ENCODE measurements around the gene OXCT1.

The OXCT1 gene

DNA sequence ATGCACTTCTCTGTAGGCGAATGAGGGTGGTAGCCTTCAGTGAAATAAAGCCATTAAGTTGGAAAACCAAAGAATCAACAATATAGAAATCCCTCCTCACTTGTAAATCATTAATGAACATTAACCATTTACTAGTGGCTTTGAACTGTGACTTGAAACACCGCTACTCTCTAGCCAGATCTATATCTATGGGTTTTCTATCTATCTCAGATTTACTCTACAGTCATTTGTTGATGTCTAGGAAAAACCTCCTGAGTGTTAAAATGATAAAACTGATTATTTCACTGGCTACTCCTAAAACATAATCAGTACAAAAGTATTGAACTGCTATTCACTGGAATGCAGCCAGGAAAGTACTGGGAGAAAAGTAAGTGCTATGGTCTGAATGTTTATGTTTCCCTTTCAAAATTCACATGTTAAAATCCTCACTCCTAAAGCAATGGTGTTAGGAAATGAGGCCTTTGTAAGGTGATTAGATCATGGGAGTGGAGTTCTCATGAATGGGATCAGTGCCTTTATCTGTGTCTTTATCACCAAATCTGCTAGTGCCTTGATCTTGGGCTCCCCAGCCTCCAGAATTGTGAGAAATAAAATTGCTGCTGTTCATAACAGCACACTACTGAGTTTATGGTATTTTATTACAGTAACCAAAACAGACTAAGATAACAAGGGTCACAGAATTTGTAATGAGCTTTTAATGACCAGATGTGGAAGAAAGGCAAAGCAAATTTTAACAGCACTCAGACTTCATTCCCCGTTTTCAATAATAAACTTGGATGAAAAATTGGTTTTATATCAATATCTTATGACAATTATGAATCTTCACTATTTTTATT is 8.6 kb upstream of the OXCT1 start:
- ChIA-PET CTCF (no interaction called here), POLR2A (no interaction called here)
- H3K4me1 ChIP-seq (ENCODE audit: control insufficient read depth, insufficient read depth, low read length): peaks cover 8% of the 10 kb centered on the region
- no peak overlapping the region for H3K27ac ChIP-seq (ENCODE audit: extremely low read depth, low read depth, low read length)
- TF ChIP-seq ZNF335 (tag by site-specific recombination; conservative IDR thresholded peaks at IDR 0.05) (0 out of 2 replicates have a peak, but pooled peaks have one; percentile 16), ZNF843 (tag by site-specific recombination; IDR thresholded peaks at IDR 0.05) (0 out of 2 replicates have a peak, but pooled peaks have one; percentile 29), SP2 (tag by site-specific recombination; IDR thresholded peaks at IDR 0.05) (no peak), ZFP69B (tag by site-specific recombination; IDR thresholded peaks at IDR 0.05) (no peak), OSR2 (tag by site-specific recombination; IDR thresholded peaks at IDR 0.05) (peak; percentile 36; the same call in 1 of the 2 replicates), FEZF1 (tag by site-specific recombination; IDR thresholded peaks at IDR 0.05) (peak; percentile 46; the same call in 1 of the 2 replicates), ZBTB17 (tag by site-specific recombination; IDR thresholded peaks at IDR 0.05) (peak; percentile 84)
- TF ChIP-seq, protein P1, sequence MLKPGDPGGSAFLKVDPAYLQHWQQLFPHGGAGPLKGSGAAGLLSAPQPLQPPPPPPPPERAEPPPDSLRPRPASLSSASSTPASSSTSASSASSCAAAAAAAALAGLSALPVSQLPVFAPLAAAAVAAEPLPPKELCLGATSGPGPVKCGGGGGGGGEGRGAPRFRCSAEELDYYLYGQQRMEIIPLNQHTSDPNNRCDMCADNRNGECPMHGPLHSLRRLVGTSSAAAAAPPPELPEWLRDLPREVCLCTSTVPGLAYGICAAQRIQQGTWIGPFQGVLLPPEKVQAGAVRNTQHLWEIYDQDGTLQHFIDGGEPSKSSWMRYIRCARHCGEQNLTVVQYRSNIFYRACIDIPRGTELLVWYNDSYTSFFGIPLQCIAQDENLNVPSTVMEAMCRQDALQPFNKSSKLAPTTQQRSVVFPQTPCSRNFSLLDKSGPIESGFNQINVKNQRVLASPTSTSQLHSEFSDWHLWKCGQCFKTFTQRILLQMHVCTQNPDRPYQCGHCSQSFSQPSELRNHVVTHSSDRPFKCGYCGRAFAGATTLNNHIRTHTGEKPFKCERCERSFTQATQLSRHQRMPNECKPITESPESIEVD (tag by site-specific recombination; IDR thresholded peaks at IDR 0.05): peak; percentile 74
- TF ChIP-seq, protein P2, sequence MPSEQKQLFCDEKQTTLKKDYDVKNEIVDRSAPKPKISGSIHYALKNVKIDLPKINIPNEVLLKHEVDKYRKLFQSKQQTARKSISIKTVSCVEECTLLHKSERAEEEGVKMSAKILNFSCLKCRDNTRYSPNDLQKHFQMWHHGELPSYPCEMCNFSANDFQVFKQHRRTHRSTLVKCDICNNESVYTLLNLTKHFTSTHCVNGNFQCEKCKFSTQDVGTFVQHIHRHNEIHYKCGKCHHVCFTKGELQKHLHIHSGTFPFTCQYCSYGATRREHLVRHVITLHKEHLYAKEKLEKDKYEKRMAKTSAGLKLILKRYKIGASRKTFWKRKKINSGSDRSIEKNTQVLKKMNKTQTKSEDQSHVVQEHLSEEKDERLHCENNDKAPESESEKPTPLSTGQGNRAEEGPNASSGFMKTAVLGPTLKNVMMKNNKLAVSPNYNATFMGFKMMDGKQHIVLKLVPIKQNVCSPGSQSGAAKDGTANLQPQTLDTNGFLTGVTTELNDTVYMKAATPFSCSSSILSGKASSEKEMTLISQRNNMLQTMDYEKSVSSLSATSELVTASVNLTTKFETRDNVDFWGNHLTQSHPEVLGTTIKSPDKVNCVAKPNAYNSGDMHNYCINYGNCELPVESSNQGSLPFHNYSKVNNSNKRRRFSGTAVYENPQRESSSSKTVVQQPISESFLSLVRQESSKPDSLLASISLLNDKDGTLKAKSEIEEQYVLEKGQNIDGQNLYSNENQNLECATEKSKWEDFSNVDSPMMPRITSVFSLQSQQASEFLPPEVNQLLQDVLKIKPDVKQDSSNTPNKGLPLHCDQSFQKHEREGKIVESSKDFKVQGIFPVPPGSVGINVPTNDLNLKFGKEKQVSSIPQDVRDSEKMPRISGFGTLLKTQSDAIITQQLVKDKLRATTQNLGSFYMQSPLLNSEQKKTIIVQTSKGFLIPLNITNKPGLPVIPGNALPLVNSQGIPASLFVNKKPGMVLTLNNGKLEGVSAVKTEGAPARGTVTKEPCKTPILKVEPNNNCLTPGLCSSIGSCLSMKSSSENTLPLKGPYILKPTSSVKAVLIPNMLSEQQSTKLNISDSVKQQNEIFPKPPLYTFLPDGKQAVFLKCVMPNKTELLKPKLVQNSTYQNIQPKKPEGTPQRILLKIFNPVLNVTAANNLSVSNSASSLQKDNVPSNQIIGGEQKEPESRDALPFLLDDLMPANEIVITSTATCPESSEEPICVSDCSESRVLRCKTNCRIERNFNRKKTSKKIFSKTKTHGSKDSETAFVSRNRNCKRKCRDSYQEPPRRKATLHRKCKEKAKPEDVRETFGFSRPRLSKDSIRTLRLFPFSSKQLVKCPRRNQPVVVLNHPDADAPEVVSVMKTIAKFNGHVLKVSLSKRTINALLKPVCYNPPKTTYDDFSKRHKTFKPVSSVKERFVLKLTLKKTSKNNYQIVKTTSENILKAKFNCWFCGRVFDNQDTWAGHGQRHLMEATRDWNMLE (tag by site-specific recombination; conservative IDR thresholded peaks at IDR 0.05; ENCODE audit: low read depth): 0 out of 2 replicates have a peak, but pooled peaks have one; percentile 14
- no peak overlapping the region for H3K4me3 ChIP-seq (ENCODE audit: low read depth, low read length)
- no peaks in the 10 kb centered on the region for H3K9me3 ChIP-seq (ENCODE audit: control insufficient read depth, insufficient read depth, low read depth, low read length)
- no peaks in the 10 kb centered on the region for H3K36me3 ChIP-seq (ENCODE audit: control insufficient read depth in 2 of 2, insufficient read depth in 1 of 2, low read length in 2 of 2)

DNA sequence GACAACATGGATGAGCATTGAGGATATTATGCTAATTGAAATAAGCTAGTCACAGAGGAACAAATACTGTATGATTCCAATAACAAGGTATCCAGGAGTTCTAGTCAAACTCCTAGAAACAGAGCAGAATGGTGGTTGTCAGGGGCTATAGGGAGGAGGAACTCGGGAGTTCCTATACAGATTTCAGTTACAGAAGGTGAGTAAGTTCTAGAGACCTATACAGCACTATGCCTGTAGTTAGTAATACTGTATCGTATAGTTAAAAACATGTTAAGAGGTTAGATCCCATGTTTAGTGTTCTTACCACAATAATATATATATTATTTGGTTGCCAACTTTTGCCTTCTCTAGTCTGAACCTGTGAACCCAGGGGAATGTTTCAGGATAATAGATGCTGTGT is 7.9 kb upstream of the OXCT1 start:
- Histone ChIP-seq H3K9me3 (ENCODE audit: control insufficient read depth, insufficient read depth, low read depth, low read length) (no peaks in the 10 kb centered on the region), H3K36me3 (ENCODE audit: control insufficient read depth in 2 of 2, insufficient read depth in 1 of 2, low read length in 2 of 2) (no peaks in the 10 kb centered on the region), H3K4me3 (ENCODE audit: low read depth, low read length) (no peak overlapping the region), H3K4me1 (ENCODE audit: control insufficient read depth, insufficient read depth, low read length) (peaks cover 8% of the 10 kb centered on the region), H3K27ac (ENCODE audit: extremely low read depth, low read depth, low read length) (no peak overlapping the region)
- no peak for TF ChIP-seq SP7 (tag by site-specific recombination; IDR thresholded peaks at IDR 0.05)
- peak; percentile 43; the same call in 1 of the 2 replicates for TF ChIP-seq ZBTB20 (tag by site-specific recombination; IDR thresholded peaks at IDR 0.05)
- ChIA-PET POLR2A (no interaction called here), CTCF (no interaction called here)

DNA sequence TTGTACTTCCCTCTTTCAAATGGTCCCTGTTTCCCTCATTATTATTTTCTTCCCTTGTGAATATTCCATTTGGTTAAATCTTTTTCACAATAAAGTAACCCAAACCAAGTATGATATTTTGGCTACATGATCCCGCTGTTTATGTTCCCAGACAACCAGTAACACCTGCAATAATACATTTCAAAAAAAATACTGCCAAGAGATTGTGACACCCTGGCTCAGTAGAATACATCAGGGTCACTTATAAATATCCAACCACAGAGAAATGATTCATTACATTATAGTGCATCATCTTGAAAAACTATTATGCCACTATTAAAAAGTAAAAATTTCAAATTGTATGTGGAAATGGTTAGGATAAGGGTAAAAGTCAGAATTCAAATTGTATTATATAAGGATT is 7.2 kb upstream of the OXCT1 start:
- CTCF ChIA-PET: interaction anchor here (0.6 kb wide), 1 partner anchor 8 kb away, joined by 3 read pairs; no protein-coding TSS in a partner anchor
- H3K4me3 ChIP-seq (ENCODE audit: low read depth, low read length): no peak overlapping the region
- no peaks in the 10 kb centered on the region for H3K36me3 ChIP-seq (ENCODE audit: control insufficient read depth in 2 of 2, insufficient read depth in 1 of 2, low read length in 2 of 2)
- POLR2A ChIA-PET: no interaction called here
- H3K9me3 ChIP-seq (ENCODE audit: control insufficient read depth, insufficient read depth, low read depth, low read length): no peaks in the 10 kb centered on the region
- H3K4me1 ChIP-seq (ENCODE audit: control insufficient read depth, insufficient read depth, low read length): peaks cover 8% of the 10 kb centered on the region
- H3K27ac ChIP-seq (ENCODE audit: extremely low read depth, low read depth, low read length): no peak overlapping the region
- TF ChIP-seq ZNF677 (tag by site-specific recombination; IDR thresholded peaks at IDR 0.05) (no peak), ZNF146 (tag by site-specific recombination; IDR thresholded peaks at IDR 0.05) (no peak), ZNF521 (tag by site-specific recombination; IDR thresholded peaks at IDR 0.05) (no peak), ZNF114 (tag by site-specific recombination; IDR thresholded peaks at IDR 0.05) (no peak), ZNF23 (tag by site-specific recombination; IDR thresholded peaks at IDR 0.05; ENCODE audit: borderline replicate concordance) (no peak), ZBTB20 (tag by site-specific recombination; IDR thresholded peaks at IDR 0.05) (no peak), ZNF132 (tag by site-specific recombination; IDR thresholded peaks at IDR 0.05; ENCODE audit: borderline replicate concordance) (no peak), ZNF514 (tag by site-specific recombination; IDR thresholded peaks at IDR 0.05) (no peak), ZNF76 (tag by site-specific recombination; IDR thresholded peaks at IDR 0.05; ENCODE audit: borderline replicate concordance, low read depth) (no peak)
- TF ChIP-seq, protein P3, sequence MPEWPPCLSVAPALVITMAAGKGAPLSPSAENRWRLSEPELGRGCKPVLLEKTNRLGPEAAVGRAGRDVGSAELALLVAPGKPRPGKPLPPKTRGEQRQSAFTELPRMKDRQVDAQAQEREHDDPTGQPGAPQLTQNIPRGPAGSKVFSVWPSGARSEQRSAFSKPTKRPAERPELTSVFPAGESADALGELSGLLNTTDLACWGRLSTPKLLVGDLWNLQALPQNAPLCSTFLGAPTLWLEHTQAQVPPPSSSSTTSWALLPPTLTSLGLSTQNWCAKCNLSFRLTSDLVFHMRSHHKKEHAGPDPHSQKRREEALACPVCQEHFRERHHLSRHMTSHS (tag by site-specific recombination; IDR thresholded peaks at IDR 0.05): no peak
- TF ChIP-seq, protein P4, sequence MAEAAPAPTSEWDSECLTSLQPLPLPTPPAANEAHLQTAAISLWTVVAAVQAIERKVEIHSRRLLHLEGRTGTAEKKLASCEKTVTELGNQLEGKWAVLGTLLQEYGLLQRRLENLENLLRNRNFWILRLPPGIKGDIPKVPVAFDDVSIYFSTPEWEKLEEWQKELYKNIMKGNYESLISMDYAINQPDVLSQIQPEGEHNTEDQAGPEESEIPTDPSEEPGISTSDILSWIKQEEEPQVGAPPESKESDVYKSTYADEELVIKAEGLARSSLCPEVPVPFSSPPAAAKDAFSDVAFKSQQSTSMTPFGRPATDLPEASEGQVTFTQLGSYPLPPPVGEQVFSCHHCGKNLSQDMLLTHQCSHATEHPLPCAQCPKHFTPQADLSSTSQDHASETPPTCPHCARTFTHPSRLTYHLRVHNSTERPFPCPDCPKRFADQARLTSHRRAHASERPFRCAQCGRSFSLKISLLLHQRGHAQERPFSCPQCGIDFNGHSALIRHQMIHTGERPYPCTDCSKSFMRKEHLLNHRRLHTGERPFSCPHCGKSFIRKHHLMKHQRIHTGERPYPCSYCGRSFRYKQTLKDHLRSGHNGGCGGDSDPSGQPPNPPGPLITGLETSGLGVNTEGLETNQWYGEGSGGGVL (tag by site-specific recombination; IDR thresholded peaks at IDR 0.05): no peak

Measured in HEK293 (cell line).